HepG2 (cell line): ENCODE results near the gene SGPP2. TPM values are rescaled to one million over a fixed set of nuclear protein-coding genes. Genes with fewer than 3 reads are reported as not detected.

Experiments
- ATAC-seq: fragments of 200-7000 bp; cut with Tn5 transposase; 3 replicates; pipeline ENCODE4 v1.9.1; 2020; ENCODE audit warnings: mild to moderate bottlenecking, moderate library complexity
- BruUV-seq: library from RNA; stranded (reverse); fragments of 400-500 nt; replicated peaks from 2 replicates; lab custom pipeline; 2021; lab: Mats Ljungman, UMichigan
- CTCF ChIA-PET: fragments of 300-600 bp; formaldehyde crosslinking; extraction: SDS; loops from one replicate; lab custom pipeline; 2021; ENCODE audit warnings: low total read pairs, inconsistent platforms, low intra/inter-chr PET ratio; lab: Yijun Ruan, JAX
- POLR2A ChIA-PET: fragments of 350-600 bp; sonication (Branson Sonifier 250); formaldehyde crosslinking; loops from one replicate; lab custom pipeline; 2020; ENCODE audit warnings: antibody characterized with exemption, inconsistent platforms; lab: Yijun Ruan, JAX
- DNase-seq: peaks from one replicate; pipeline ENCODE4 v3.0.0-alpha.2; 2015; ENCODE audit warnings: low spot score
- FAIRE-seq: peaks from 3 replicates; lab custom pipeline; 2011; peaks lifted over from hg19 to GRCh38; lab: Jason Lieb, UNC
- H2AFZ ChIP-seq: one replicate; pipeline ENCODE4 v1.6.1; 2011; ENCODE audit warnings: low read length, inconsistent platforms
- H3K27ac ChIP-seq: fragments of 300-600 bp; 3 replicates; pipeline ENCODE4 v1.8.0; 2011; ENCODE audit warnings: mixed run types, mild to moderate bottlenecking, mixed read lengths, low read length, inconsistent platforms; ENCODE audit not compliant: insufficient read depth; ENCODE audit errors: extremely low read length
- H3K27me3 ChIP-seq, 2 experiments: fragments of 200-600 bp in 1 of 2; 2 replicates in 1 of 2; 3 replicates in 1 of 2; pipeline versions ENCODE4 v1.6.0 to v1.8.0; 2011; ENCODE audit warnings: low read length in 2 of 2, mild to moderate bottlenecking in 2 of 2, moderate library complexity in 2 of 2, inconsistent platforms in 1 of 2; ENCODE audit not compliant: insufficient read depth in 2 of 2, control insufficient read depth in 1 of 2
- H3K36me3 ChIP-seq, 2 experiments: fragments of 200-600 bp in 1 of 2; replicated peaks in 1 of 2; 2 replicates in 1 of 2; 3 replicates in 1 of 2; pipeline versions ENCODE4 v1.5.1 to v1.8.0; 2011; ENCODE audit warnings: low read length in 2 of 2, inconsistent platforms in 1 of 2; ENCODE audit not compliant: insufficient read depth in 2 of 2, control insufficient read depth in 1 of 2
- H3K4me1 ChIP-seq: 2 replicates; pipeline ENCODE4 v1.5.1; 2012; ENCODE audit warnings: low read length, inconsistent platforms; ENCODE audit not compliant: insufficient read depth
- H3K4me2 ChIP-seq: 2 replicates; pipeline ENCODE4 v1.6.0; 2011; ENCODE audit warnings: low read depth, low read length, inconsistent platforms
- H3K4me3 ChIP-seq, 3 experiments: fragments of 200-600 bp in 1 of 3; sonication (generic), shearing (Covaris generic) in 1 of 3; replicated peaks in 1 of 3; 2 replicates each; pipeline ENCODE4 v1.5.1; 2011 to 2016; ENCODE audit warnings: low read length in 3 of 3, inconsistent platforms in 2 of 3, low read depth in 2 of 3, mild to moderate bottlenecking in 2 of 3, control low read depth in 1 of 3, mixed read lengths in 1 of 3; ENCODE audit not compliant: insufficient read depth in 1 of 3
- H3K79me2 ChIP-seq: one replicate; pipeline ENCODE4 v1.6.1; 2011; ENCODE audit warnings: low read length, inconsistent platforms; ENCODE audit not compliant: insufficient read depth
- H3K9ac ChIP-seq: 2 replicates; pipeline ENCODE4 v1.6.0; 2011; ENCODE audit warnings: mild to moderate bottlenecking, low read depth, low read length, inconsistent platforms; ENCODE audit not compliant: insufficient read depth
- H3K9me3 ChIP-seq: 2 replicates; pipeline ENCODE4 v1.5.1; 2012; ENCODE audit warnings: mild to moderate bottlenecking, low read length
- H4K20me1 ChIP-seq: 2 replicates; pipeline ENCODE4 v1.6.0; 2011; ENCODE audit warnings: inconsistent platforms, mild to moderate bottlenecking, low read length, moderate library complexity; ENCODE audit not compliant: insufficient read depth
- GLI4 ChIP-seq: sonication (generic); formaldehyde crosslinking; IDR thresholded peaks from 2 replicates; pipeline ENCODE4 v1.5.1; 2020; ENCODE audit warnings: missing genetic modification reagents, mild to moderate bottlenecking, moderate library complexity, borderline replicate concordance
- SOX13 ChIP-seq, 3 experiments: fragments of 450-650 bp in 1 of 3; sonication (generic) in 1 of 3; formaldehyde crosslinking in 1 of 3; IDR thresholded peaks in 2 of 3; conservative IDR thresholded peaks in 1 of 3; 2 replicates each; pipeline versions ENCODE4 v1.5.0 to v1.6.1; 2016 to 2020; ENCODE audit warnings: antibody characterized with exemption in 1 of 3, mild to moderate bottlenecking in 1 of 3, missing compliant biosample characterization in 1 of 3, missing genetic modification reagents in 1 of 3, moderate library complexity in 1 of 3
- SRF ChIP-seq: IDR thresholded peaks from 2 replicates; pipeline ENCODE4 v1.6.1; 2011; ENCODE audit warnings: mild to moderate bottlenecking, low read depth, low read length, moderate library complexity
- SRSF1 ChIP-seq: fragments of 200-400 bp; formaldehyde crosslinking; optimal IDR thresholded peaks from 2 replicates; pipeline ENCODE3; 2017; ENCODE audit warnings: mild to moderate bottlenecking, low read depth, low read length, moderate library complexity
- ZFP36 ChIP-seq: fragments of 150-350 bp; IDR thresholded peaks from 2 replicates; pipeline ENCODE4 v1.6.1; 2018; ENCODE audit warnings: borderline replicate concordance, low read length, low read depth; ENCODE audit not compliant: partially characterized antibody
- ZNF883 ChIP-seq: sonication (generic); formaldehyde crosslinking; IDR thresholded peaks from 2 replicates; pipeline ENCODE4 v1.5.1; 2020; ENCODE audit warnings: mild to moderate bottlenecking, missing genetic modification reagents; ENCODE audit errors: not compliant biosample characterization
- WGBS: methylation state at CpG from one replicate; pipeline ENCODE4 v1.1.6; 2017; ENCODE audit warnings: low lambda C conversion rate; 5-methylcytosine and 5-hydroxymethylcytosine counted together
- in situ Hi-C: cut with HindIII; loops from 2 replicates; pipeline ENCODE4 v1.10.0; 2017; ENCODE audit warnings: low pct_unique_long_range_greater_than_20kb; ENCODE audit not compliant: extremely low pct_ligation_motif_present
- intact Hi-C: fragments of 100-400 bp; cut with micrococcal nuclease; formaldehyde crosslinking; loops from one replicate; pipeline ENCODE4 v1.10.0; 2022; ENCODE audit not compliant: unreplicated experiment
- polyA plus RNA-seq, 8 experiments: library from polyadenylated mRNA; depleted of rRNA in 3 of 8; stranded (reverse) in 7 of 8; unstranded in 1 of 8; fragments of >200 nt; fragmentation: Illumina TruSeq in 4 of 8; extraction: Trizol in 4 of 8; gene quantifications; 2 replicates each; pipeline versions ENCODE4 v1.2.1 to v1.2.3, GENCODE V29; 2011 to 2016; ENCODE audit warnings: low read depth in 4 of 8, missing spikeins in 1 of 8, mixed read lengths in 1 of 8; ENCODE audit not compliant: insufficient read depth in 1 of 8
- total RNA-seq, 5 experiments: library from RNA; depleted of rRNA; stranded (reverse); fragments of >200 nt; fragmentation: Illumina TruSeq; extraction: Trizol; gene quantifications; 2 replicates each; pipeline ENCODE4 v1.2.3, GENCODE V29; 2016; ENCODE audit warnings: low read depth in 1 of 5
- TF ChIP-seq, protein P1 (sequence below): sonication (generic); formaldehyde crosslinking; IDR thresholded peaks from 2 replicates; pipeline ENCODE4 v1.4.0; 2020; ENCODE audit warnings: missing genetic modification reagents

SGPP2 gene
- total and polyA plus RNA-seq, 2 of the 13 experiments (the other 11 are each of a cell fraction or from before 2014, with no cell fraction given), result not detected

DNA sequence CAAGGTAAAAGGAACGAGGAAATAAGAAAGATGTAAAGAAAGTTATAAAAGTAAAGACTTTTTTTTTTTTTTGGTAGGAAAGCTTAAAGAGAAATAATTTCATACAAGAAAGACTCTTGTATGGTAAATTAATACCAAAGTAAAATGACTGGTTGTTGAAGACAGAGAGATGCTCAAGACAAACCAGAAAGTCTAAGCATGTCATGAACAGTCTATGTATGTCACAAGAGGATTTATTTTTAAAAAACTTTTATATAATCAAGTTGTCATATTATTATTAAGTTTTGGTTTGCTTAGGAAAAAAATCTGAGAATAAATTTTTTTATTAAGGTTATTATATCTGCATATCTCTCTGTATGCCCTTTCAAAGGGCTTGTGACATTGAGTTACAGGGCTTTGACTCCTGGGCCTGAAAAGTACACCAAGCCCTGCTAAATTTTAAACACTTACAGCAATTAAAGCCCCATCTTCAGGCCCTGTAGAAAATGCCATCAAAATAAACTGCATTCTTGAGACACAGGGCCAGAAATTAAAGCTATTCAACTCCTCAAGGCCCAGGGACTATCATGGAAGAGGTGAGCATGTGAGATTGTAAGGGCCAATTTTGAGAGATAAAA lies 10.9 kb upstream of the SGPP2 start:
- no peak for ATAC-seq
- H2AFZ ChIP-seq, result no peak overlapping the region
- WGBS, result 2% methylated on average over 1 of the region's 1 CpG
- H3K4me2 ChIP-seq, result no peak overlapping the region
- no peak overlapping the region for H3K27ac ChIP-seq
- ChIA-PET CTCF (no interaction called here), POLR2A (no interaction called here)
- no peaks in the 10 kb centered on the region for H3K36me3 ChIP-seq
- intact Hi-C loops, result no loop called here
- peaks cover 22% of the 10 kb centered on the region; the same call in 1 of the 2 replicates for H3K9me3 ChIP-seq
- H3K4me3 ChIP-seq, result no peak overlapping the region
- no peaks in the 10 kb centered on the region for H3K79me2 ChIP-seq
- H3K9ac ChIP-seq, result no peak overlapping the region
- BruUV-seq, result no TSS peak
- FAIRE-seq, result no peak
- TF ChIP-seq, protein P1, sequence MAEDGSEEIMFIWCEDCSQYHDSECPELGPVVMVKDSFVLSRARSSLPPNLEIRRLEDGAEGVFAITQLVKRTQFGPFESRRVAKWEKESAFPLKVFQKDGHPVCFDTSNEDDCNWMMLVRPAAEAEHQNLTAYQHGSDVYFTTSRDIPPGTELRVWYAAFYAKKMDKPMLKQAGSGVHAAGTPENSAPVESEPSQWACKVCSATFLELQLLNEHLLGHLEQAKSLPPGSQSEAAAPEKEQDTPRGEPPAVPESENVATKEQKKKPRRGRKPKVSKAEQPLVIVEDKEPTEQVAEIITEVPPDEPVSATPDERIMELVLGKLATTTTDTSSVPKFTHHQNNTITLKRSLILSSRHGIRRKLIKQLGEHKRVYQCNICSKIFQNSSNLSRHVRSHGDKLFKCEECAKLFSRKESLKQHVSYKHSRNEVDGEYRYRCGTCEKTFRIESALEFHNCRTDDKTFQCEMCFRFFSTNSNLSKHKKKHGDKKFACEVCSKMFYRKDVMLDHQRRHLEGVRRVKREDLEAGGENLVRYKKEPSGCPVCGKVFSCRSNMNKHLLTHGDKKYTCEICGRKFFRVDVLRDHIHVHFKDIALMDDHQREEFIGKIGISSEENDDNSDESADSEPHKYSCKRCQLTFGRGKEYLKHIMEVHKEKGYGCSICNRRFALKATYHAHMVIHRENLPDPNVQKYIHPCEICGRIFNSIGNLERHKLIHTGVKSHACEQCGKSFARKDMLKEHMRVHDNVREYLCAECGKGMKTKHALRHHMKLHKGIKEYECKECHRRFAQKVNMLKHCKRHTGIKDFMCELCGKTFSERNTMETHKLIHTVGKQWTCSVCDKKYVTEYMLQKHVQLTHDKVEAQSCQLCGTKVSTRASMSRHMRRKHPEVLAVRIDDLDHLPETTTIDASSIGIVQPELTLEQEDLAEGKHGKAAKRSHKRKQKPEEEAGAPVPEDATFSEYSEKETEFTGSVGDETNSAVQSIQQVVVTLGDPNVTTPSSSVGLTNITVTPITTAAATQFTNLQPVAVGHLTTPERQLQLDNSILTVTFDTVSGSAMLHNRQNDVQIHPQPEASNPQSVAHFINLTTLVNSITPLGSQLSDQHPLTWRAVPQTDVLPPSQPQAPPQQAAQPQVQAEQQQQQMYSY, result no peak
- TF ChIP-seq ZNF883 (CRISPR knock-in tag), result no peak
- TF ChIP-seq ZFP36, result peak; percentile 48
- no peak for TF ChIP-seq SOX13 (IDR thresholded peaks at IDR 0.05)
- TF ChIP-seq SOX13 (CRISPR knock-in tag; conservative IDR thresholded peaks at IDR 0.05 in 1 of 2, IDR thresholded peaks at IDR 0.05 in 1 of 2), result no peak
- TF ChIP-seq SRSF1, result no peak
- no peak for TF ChIP-seq SRF
- TF ChIP-seq GLI4, result no peak
- no peak for DNase-seq
- no peaks in the 10 kb centered on the region for H4K20me1 ChIP-seq
- no peaks in the 10 kb centered on the region for H3K27me3 ChIP-seq
- H3K4me1 ChIP-seq, result no peaks in the 10 kb centered on the region
- in situ Hi-C loops, result no loop called here
